ENCODE data around the gene ANKMY2. TPM values are rescaled to one million over a fixed set of nuclear protein-coding genes. Genes with fewer than 3 reads are reported as not detected.

ANKMY2 gene
- total RNA-seq, 2 experiments from 2014 or later = 9.0 to 10.1 TPM

DNA sequence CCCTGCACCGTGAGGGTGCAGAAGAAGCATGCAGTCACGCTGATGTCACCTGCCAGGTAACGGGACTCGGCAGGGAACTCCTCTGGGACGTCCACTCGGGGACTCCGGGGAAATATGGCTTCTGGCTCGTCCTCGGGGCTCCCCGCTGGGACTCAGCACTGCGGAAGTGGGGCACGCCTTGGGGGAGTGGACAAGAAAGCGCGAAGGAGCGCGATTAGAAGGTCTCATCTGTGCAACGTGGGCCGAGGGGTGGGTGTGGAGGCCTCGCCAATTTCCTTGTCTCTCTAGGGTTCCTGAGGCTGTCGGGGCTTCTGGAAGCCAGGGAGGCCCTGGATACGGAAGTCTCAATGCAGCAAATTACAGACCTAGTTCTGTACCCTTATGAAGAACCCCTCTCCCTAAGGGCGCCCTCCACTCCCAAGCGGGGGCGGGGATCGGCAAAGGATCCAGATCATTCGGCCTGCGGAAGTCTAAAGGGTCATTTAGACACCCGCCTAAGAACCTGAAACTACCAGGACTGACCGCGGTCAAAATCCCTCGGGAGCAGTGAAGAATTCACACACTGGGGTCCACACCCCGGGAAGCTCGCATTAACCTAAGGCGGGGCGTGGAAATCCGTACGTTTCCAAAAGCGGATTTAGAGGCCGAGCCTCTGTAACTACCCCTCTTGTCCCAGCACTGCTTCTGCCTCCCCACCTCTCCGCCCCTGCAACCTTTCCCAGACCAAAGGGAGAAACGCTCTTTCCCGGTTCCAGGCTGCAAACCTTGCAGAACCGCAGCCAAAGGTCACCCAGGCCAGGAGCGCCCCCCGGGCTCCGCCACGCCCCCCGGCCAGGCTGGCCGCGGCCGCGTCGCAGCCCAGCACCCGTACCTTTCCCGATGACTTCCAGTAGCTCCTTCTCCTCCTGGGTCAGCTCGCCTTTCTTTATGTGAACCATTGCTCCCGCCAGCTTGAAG lies 640 bp downstream of the ANKMY2 start:
- Mint-ChIP-seq H3K36me3 (ENCODE audit: low read depth) (peaks cover 19% of the 10 kb centered on the region), H3K9me3 (ENCODE audit: low read depth) (no peaks in the 10 kb centered on the region), H3K4me1 (peaks cover 41% of the 10 kb centered on the region), H3K4me3 (peak overlapping the region; percentile 98), H3K27ac (peak overlapping the region; percentile 99), H3K27me3 (no peaks in the 10 kb centered on the region)
- POLR2A ChIA-PET = interaction anchor here (0.6 to 1.2 kb wide), 3 partner anchors 9 to 224 kb away, joined by 3 to 6 read pairs (median 4); no protein-coding TSS in a partner anchor
- peak; percentile 7 for ATAC-seq
- CTCF ChIA-PET = interaction anchor here (0.7 to 4.8 kb wide), 3 partner anchors 10 to 156 kb away, joined by 3 to 21 read pairs (median 3); no protein-coding TSS in a partner anchor
- intact Hi-C loops (cut with DNase I, micrococcal nuclease) = loop anchor here (1.0 to 10.0 kb wide), 7 partner anchors 25 to 1292 kb away; partner anchors contain the start of genes AHR (in 1 of the 2) and TSPAN13 (in 1 of the 2)
- DNase-seq = peak; percentile 70

DNA sequence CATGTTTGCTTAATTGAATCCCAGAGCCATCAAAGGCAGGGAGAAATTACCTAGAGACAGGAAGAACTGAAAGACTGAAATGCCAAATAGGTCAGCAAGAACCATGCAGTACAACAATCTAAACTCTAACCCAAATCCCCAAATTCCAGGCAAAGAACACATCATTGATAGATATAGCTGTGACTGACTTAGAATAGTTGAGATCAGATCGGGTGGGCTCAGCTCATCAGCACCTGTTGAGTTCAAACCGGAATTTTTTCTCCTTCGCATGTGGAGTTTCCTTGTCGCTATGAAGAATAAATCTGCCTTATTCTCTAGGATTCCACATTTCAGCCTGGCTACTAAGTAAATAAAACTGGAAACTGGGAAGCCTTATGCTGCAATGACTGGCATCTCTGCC lies 1.4 kb downstream of the ANKMY2 start:
- peak overlapping the region; percentile 98 for H3K4me3 Mint-ChIP-seq

GRCh38 chr7:16638282-16639280 lies 7.0 kb downstream of the ANKMY2 start:
- Mint-ChIP-seq H3K27me3 (no peaks in the 10 kb centered on the region), H3K36me3 (ENCODE audit: low read depth) (peaks cover 12% of the 10 kb centered on the region), H3K4me3 (no peak overlapping the region), H3K27ac (no peak overlapping the region), H3K4me1 (peaks cover 7% of the 10 kb centered on the region), H3K9me3 (ENCODE audit: low read depth) (no peaks in the 10 kb centered on the region)
- intact Hi-C loops (cut with DNase I, micrococcal nuclease) = no loop called here
- POLR2A ChIA-PET = no interaction called here
- no peak for DNase-seq
- CTCF ChIA-PET = no interaction called here
- ATAC-seq = no peak

More for the DNA sequence above, 1.4 kb downstream of the ANKMY2 start:
- no peaks in the 10 kb centered on the region for H3K9me3 Mint-ChIP-seq (ENCODE audit: low read depth)
- H3K36me3 Mint-ChIP-seq (ENCODE audit: low read depth) = peaks cover 19% of the 10 kb centered on the region
- H3K4me1 Mint-ChIP-seq = peaks cover 36% of the 10 kb centered on the region
- DNase-seq = no peak
- CTCF ChIA-PET = interaction anchor here (0.8 to 4.8 kb wide), 2 partner anchors 23 to 150 kb away, joined by 4 to 21 read pairs; no protein-coding TSS in a partner anchor
- no peaks in the 10 kb centered on the region for H3K27me3 Mint-ChIP-seq
- intact Hi-C loops (cut with DNase I, micrococcal nuclease) = loop anchor here in 1 of 2 experiments (10.0 kb wide), 1 partner anchor 501 kb away; no protein-coding TSS in a partner anchor
- no peak for ATAC-seq
- peak overlapping the region; percentile 44 for H3K27ac Mint-ChIP-seq
- POLR2A ChIA-PET = interaction anchor here (0.6 kb wide), 1 partner anchor 99 kb away, joined by 3 read pairs; no protein-coding TSS in a partner anchor

- DNase-seq (no peak), ATAC-seq (no peak)
- no peak overlapping the region for H3K4me3 Mint-ChIP-seq
- peaks cover 12% of the 10 kb centered on the region for H3K36me3 Mint-ChIP-seq (ENCODE audit: low read depth)
- no peaks in the 10 kb centered on the region for H3K4me1 Mint-ChIP-seq
- intact Hi-C loops (cut with DNase I, micrococcal nuclease) = no loop called here
- CTCF ChIA-PET = interaction anchor here (1.3 to 1.4 kb wide), 2 partner anchors 16 to 73 kb away, joined by 3 to 5 read pairs; no protein-coding TSS in a partner anchor
- H3K27ac Mint-ChIP-seq = no peak overlapping the region
- POLR2A ChIA-PET = no interaction called here
- H3K9me3 Mint-ChIP-seq (ENCODE audit: low read depth) = no peaks in the 10 kb centered on the region
- H3K27me3 Mint-ChIP-seq = no peaks in the 10 kb centered on the region
Measured at GRCh38 chr7:16637379-16637778, 8.2 kb downstream of the ANKMY2 start.

DNA sequence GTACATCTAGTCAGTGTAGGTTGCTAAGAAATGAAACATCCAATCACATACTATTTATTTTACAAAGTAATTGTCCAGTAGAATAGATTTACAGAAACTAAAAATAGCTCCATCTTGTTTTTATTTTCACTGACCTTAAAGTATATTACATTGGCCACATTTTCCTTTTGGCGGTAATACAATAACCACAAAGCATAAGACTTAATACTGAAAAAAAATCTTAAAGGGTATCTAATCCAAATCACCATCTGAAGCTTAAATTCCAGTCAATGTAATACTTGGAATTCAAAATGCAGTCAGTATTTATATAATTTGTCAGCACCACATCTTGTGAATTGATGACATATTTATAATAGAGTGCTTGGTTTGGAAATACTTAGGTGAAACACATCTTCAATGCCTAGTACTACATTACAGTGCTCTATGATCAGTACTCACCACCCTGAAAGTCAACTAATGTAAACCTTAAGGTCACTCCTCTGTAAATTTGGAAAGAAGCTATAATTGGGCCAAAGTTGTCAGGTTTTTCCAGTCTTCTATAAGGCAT lies 8.9 kb downstream of the ANKMY2 start:
- no peak for ATAC-seq
- Mint-ChIP-seq H3K27me3 (no peaks in the 10 kb centered on the region), H3K27ac (no peak overlapping the region), H3K36me3 (ENCODE audit: low read depth) (peaks cover 16% of the 10 kb centered on the region), H3K9me3 (ENCODE audit: low read depth) (no peaks in the 10 kb centered on the region), H3K4me3 (no peak overlapping the region), H3K4me1 (no peaks in the 10 kb centered on the region)
- DNase-seq = no peak
- CTCF ChIA-PET = interaction anchor here (1.3 to 1.4 kb wide), 2 partner anchors 15 to 72 kb away, joined by 3 to 5 read pairs; no protein-coding TSS in a partner anchor
- intact Hi-C loops (cut with DNase I, micrococcal nuclease) = no loop called here
- POLR2A ChIA-PET = no interaction called here

GRCh38 chr7:16634271-16634738 lies 11.2 kb downstream of the ANKMY2 start:
- CTCF ChIA-PET = interaction anchor here (0.6 to 1.5 kb wide), 2 partner anchors 8 to 1235 kb away, joined by 3 read pairs; no protein-coding TSS in a partner anchor
- POLR2A ChIA-PET = no interaction called here
- H3K4me1 Mint-ChIP-seq = no peaks in the 10 kb centered on the region
- H3K27me3 Mint-ChIP-seq = no peaks in the 10 kb centered on the region
- intact Hi-C loops (cut with DNase I, micrococcal nuclease) = no loop called here
- H3K4me3 Mint-ChIP-seq = no peak overlapping the region
- H3K36me3 Mint-ChIP-seq (ENCODE audit: low read depth) = peaks cover 16% of the 10 kb centered on the region
- ATAC-seq (no peak), DNase-seq (no peak)
- no peaks in the 10 kb centered on the region for H3K9me3 Mint-ChIP-seq (ENCODE audit: low read depth)
- H3K27ac Mint-ChIP-seq = no peak overlapping the region

- Mint-ChIP-seq H3K4me3 (no peak overlapping the region), H3K9me3 (ENCODE audit: low read depth) (no peaks in the 10 kb centered on the region), H3K27me3 (no peaks in the 10 kb centered on the region), H3K36me3 (ENCODE audit: low read depth) (peaks cover 12% of the 10 kb centered on the region), H3K4me1 (no peaks in the 10 kb centered on the region), H3K27ac (no peak overlapping the region)
- ATAC-seq (no peak), DNase-seq (no peak)
- CTCF ChIA-PET = no interaction called here
- POLR2A ChIA-PET = no interaction called here
- intact Hi-C loops (cut with DNase I, micrococcal nuclease) = no loop called here
Measured at GRCh38 chr7:16630654-16631053, 14.9 kb downstream of the ANKMY2 start.

GRCh38 chr7:16627236-16627635 lies 18.3 kb downstream of the ANKMY2 start:
- no peak for DNase-seq
- ATAC-seq = no peak
- H3K27ac Mint-ChIP-seq = no peak overlapping the region
- intact Hi-C loops (cut with DNase I, micrococcal nuclease) = no loop called here
- H3K27me3 Mint-ChIP-seq = no peaks in the 10 kb centered on the region
- H3K9me3 Mint-ChIP-seq (ENCODE audit: low read depth) = no peaks in the 10 kb centered on the region
- ChIA-PET POLR2A (no interaction called here), CTCF (no interaction called here)
- no peaks in the 10 kb centered on the region for H3K4me1 Mint-ChIP-seq
- no peak overlapping the region for H3K4me3 Mint-ChIP-seq
- H3K36me3 Mint-ChIP-seq (ENCODE audit: low read depth) = peaks cover 20% of the 10 kb centered on the region

- intact Hi-C loops (cut with DNase I, micrococcal nuclease) = no loop called here
Measured at GRCh38 chr7:16626388-16626787, 19.2 kb downstream of the ANKMY2 start.

GRCh38 chr7:16619979-16620408 lies 25.6 kb downstream of the ANKMY2 start:
- Mint-ChIP-seq H3K27ac (peak overlapping the region; percentile 83), H3K27me3 (no peaks in the 10 kb centered on the region), H3K4me3 (peak overlapping the region; percentile 5), H3K9me3 (ENCODE audit: low read depth) (no peaks in the 10 kb centered on the region), H3K4me1 (peaks cover 20% of the 10 kb centered on the region), H3K36me3 (ENCODE audit: low read depth) (peaks cover 34% of the 10 kb centered on the region)
- ATAC-seq = peak; percentile 98
- ChIA-PET POLR2A (interaction anchor here (1.1 kb wide), 1 partner anchor 25 kb away, joined by 6 read pairs; the partner anchor contains the start of genes ANKMY2 and BZW2), CTCF (interaction anchor here (1.3 to 2.5 kb wide), 2 partner anchors 25 to 58 kb away, joined by 3 to 21 read pairs; partner anchors contain the start of genes ANKMY2 and BZW2)
- peak; percentile 25 for DNase-seq
- intact Hi-C loops (cut with DNase I, micrococcal nuclease) = loop anchor here (1.0 to 5.0 kb wide), 4 partner anchors 25 to 92 kb away; partner anchors contain the start of gene ANKMY2 (in 2 of the 2)

More at GRCh38 chr7:16626388-16626787, 19.2 kb downstream of the ANKMY2 start:
- H3K27ac Mint-ChIP-seq = no peak overlapping the region
- H3K36me3 Mint-ChIP-seq (ENCODE audit: low read depth) = peaks cover 17% of the 10 kb centered on the region
- no peak for DNase-seq
- no peak overlapping the region for H3K4me3 Mint-ChIP-seq
- H3K4me1 Mint-ChIP-seq = no peaks in the 10 kb centered on the region
- ChIA-PET POLR2A (no interaction called here), CTCF (interaction anchor here (1.2 kb wide), 1 partner anchor 9 kb away, joined by 3 read pairs; no protein-coding TSS in a partner anchor)
- no peaks in the 10 kb centered on the region for H3K9me3 Mint-ChIP-seq (ENCODE audit: low read depth)
- no peaks in the 10 kb centered on the region for H3K27me3 Mint-ChIP-seq
- ATAC-seq = no peak

Measured in activated CD4-positive, alpha-beta T cell treated with anti-CD3 and anti-CD28 coated beads for 36 hours (primary cell).